WI38 (cell line): Measurements from ENCODE around the gene PNMA1.

Experiments
- H3K4me3 ChIP-seq: 2 replicates; pipeline ENCODE4 v1.5.1; 2011; ENCODE audit warnings: low read depth, mild to moderate bottlenecking, control low read depth, low read length
- TF ChIP-seq, protein P1 (sequence below): IDR thresholded peaks from 2 replicates; pipeline ENCODE4 v1.5.1; 2012; ENCODE audit warnings: low read depth, mild to moderate bottlenecking, control low read depth, low read length

The PNMA1 gene

DNA sequence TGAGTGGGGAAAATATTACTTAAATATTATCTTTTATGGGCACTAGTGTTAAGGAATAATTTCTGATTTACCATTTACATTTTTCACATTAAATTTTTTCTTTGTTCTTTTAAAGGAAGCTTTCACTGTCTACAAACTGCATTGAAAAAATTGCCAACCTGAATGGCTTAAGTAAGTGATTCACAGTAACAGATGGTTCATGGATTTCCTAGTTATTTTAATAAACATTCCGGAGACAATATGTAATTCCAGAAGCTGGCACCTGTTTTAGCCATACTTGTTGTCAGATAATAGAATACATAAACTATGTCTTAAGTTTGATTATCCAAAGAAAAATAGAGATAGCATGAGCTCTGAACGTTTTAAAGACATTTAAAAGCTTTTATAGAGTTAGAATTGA, 52.3 kb downstream of the PNMA1 start:
- TF ChIP-seq, protein P1, sequence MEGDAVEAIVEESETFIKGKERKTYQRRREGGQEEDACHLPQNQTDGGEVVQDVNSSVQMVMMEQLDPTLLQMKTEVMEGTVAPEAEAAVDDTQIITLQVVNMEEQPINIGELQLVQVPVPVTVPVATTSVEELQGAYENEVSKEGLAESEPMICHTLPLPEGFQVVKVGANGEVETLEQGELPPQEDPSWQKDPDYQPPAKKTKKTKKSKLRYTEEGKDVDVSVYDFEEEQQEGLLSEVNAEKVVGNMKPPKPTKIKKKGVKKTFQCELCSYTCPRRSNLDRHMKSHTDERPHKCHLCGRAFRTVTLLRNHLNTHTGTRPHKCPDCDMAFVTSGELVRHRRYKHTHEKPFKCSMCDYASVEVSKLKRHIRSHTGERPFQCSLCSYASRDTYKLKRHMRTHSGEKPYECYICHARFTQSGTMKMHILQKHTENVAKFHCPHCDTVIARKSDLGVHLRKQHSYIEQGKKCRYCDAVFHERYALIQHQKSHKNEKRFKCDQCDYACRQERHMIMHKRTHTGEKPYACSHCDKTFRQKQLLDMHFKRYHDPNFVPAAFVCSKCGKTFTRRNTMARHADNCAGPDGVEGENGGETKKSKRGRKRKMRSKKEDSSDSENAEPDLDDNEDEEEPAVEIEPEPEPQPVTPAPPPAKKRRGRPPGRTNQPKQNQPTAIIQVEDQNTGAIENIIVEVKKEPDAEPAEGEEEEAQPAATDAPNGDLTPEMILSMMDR: no peak
- H3K4me3 ChIP-seq: no peak overlapping the region
